HG03439 (cell line): ENCODE measurements around the gene TELO2.

Source experiments
- ATAC-seq: cut with Tn5 transposase; IDR thresholded peaks from one replicate; pipeline ENCODE4 v1.9.1; 2021; ENCODE audit warnings: mild to moderate bottlenecking, moderate library complexity; ENCODE audit not compliant: unreplicated experiment

The TELO2 gene

GRCh38 chr16:1533443-1533951, 40.3 kb downstream of the TELO2 start, which contains the start of gene TMEM204:
TMEM204 (plus strand) TSS chr16:1533666; CDS start chr16:1534276, 610 bp downstream.
- no peak for ATAC-seq

- ATAC-seq: no peak
Observed at GRCh38 chr16:1534021-1535020, 41.2 kb downstream of the TELO2 start.

- no peak for ATAC-seq
Observed at GRCh38 chr16:1535391-1536291, 42.5 kb downstream of the TELO2 start.

GRCh38 chr16:1536601-1537000, 43.4 kb downstream of the TELO2 start:
- ATAC-seq: no peak

GRCh38 chr16:1537138-1537577, 44.0 kb downstream of the TELO2 start:
- ATAC-seq: no peak

- no peak for ATAC-seq
Observed at GRCh38 chr16:1537763-1538289, 44.7 kb downstream of the TELO2 start.

- ATAC-seq: no peak
Observed at GRCh38 chr16:1538804-1539520, 45.8 kb downstream of the TELO2 start.

GRCh38 chr16:1539720-1540555, 46.8 kb downstream of the TELO2 start:
- no peak for ATAC-seq

GRCh38 chr16:1540556-1540855, 47.3 kb downstream of the TELO2 start:
- no peak for ATAC-seq

- no peak for ATAC-seq
Observed at GRCh38 chr16:1541293-1542165, 48.4 kb downstream of the TELO2 start.

GRCh38 chr16:1542166-1542500, 49.0 kb downstream of the TELO2 start:
- ATAC-seq: no peak

GRCh38 chr16:1542533-1542932, 49.4 kb downstream of the TELO2 start:
- no peak for ATAC-seq

- no peak for ATAC-seq
Observed at GRCh38 chr16:1543085-1543896, 50.1 kb downstream of the TELO2 start.

- no peak for ATAC-seq
Observed at GRCh38 chr16:1545044-1546040, 52.2 kb downstream of the TELO2 start.

- ATAC-seq: no peak
Observed at GRCh38 chr16:1546430-1546829, 53.3 kb downstream of the TELO2 start.

- ATAC-seq: no peak
Observed at GRCh38 chr16:1548233-1548632, 55.1 kb downstream of the TELO2 start.

- ATAC-seq: no peak
Observed at GRCh38 chr16:1548727-1549126, 55.6 kb downstream of the TELO2 start.
